Thymus (tissue), 11 donors: Measurements from ENCODE around the gene KCTD6. TPM values are rescaled to one million over a fixed set of nuclear protein-coding genes. Genes with fewer than 3 reads are reported as not detected.

Experiments used
- DNase-seq, 9 donors: peaks; one replicate each; pipeline ENCODE4 v3.0.0-alpha.2; 2013; ENCODE audit warnings: low spot score in 9 of 9, low read depth in 6 of 9, missing footprints in 1 of 9
- H3K27ac ChIP-seq, 2 donors: one replicate each; pipeline ENCODE4 v1.5.1; 2013; ENCODE audit warnings: control low read depth in 1 of 2, low read depth in 1 of 2, low read length in 1 of 2, mild to moderate bottlenecking in 1 of 2, moderate library complexity in 1 of 2
- H3K27me3 ChIP-seq, 2 donors: one replicate each; pipeline ENCODE4 v1.5.1; 2013; ENCODE audit warnings: low read length in 1 of 2; ENCODE audit not compliant: control insufficient read depth in 2 of 2, insufficient read depth in 1 of 2
- H3K36me3 ChIP-seq, 2 donors: one replicate each; pipeline ENCODE4 v1.5.1; 2013; ENCODE audit warnings: low read length in 1 of 2, mild to moderate bottlenecking in 1 of 2, moderate library complexity in 1 of 2; ENCODE audit not compliant: control insufficient read depth in 2 of 2, insufficient read depth in 2 of 2
- H3K4me1 ChIP-seq, 2 donors: one replicate each; pipeline ENCODE4 v1.5.1; 2013; ENCODE audit warnings: low read length in 2 of 2; ENCODE audit not compliant: control insufficient read depth in 2 of 2, insufficient read depth in 2 of 2
- H3K4me3 ChIP-seq, 2 donors: one replicate each; pipeline ENCODE4 v1.5.1; 2013; ENCODE audit warnings: low read length in 2 of 2, control low read depth in 1 of 2, mild to moderate bottlenecking in 1 of 2
- H3K9me3 ChIP-seq, 2 donors: one replicate each; pipeline ENCODE4 v1.5.1; 2013; ENCODE audit warnings: low read length in 1 of 2, mild to moderate bottlenecking in 1 of 2; ENCODE audit not compliant: control insufficient read depth in 2 of 2, insufficient read depth in 1 of 2
- WGBS: extraction: QIAGEN DNeasy Blood & Tissue Kit; methylation state at CpG from one replicate; pipeline ENCODE4 v1.1.7; 2013; 5-methylcytosine and 5-hydroxymethylcytosine counted together
- polyA plus RNA-seq: library from polyadenylated mRNA; stranded (reverse); fragments of 200-250 nt; gene quantifications from one replicate; pipeline ENCODE4 v1.2.3, GENCODE V29; 2013
- total RNA-seq: library from RNA; stranded (reverse); fragments of 120-200 nt; gene quantifications from one replicate; pipeline ENCODE4 v1.2.4, GENCODE V29; 2013
- donor health status: healthy.

KCTD6 gene
- total and polyA plus RNA-seq, 2 donors, result 8.6 to 27.7 TPM

- WGBS, result 97% methylated on average over 4 of the region's 4 CpGs
- DNase-seq, result no peak
Observed at GRCh38 chr3:58469096-58469495, 22.8 kb upstream of the KCTD6 start.

GRCh38 chr3:58470363-58471024 is 21.4 kb upstream of the KCTD6 start:
- WGBS, result 97% methylated on average over 12 of the region's 12 CpGs
- no peak for DNase-seq
- Histone ChIP-seq H3K4me1 (peaks cover 0 to 14% of the 10 kb centered on the region in 2 donors), H3K27me3 (no peaks in the 10 kb centered on the region), H3K27ac (peak overlapping the region; percentile 24 to 69), H3K4me3 (no peak overlapping the region), H3K36me3 (no peaks in the 10 kb centered on the region), H3K9me3 (no peaks in the 10 kb centered on the region)

More at GRCh38 chr3:58469096-58469495, 22.8 kb upstream of the KCTD6 start:
- peaks cover 0 to 14% of the 10 kb centered on the region in 2 donors for H3K4me1 ChIP-seq
- H3K4me3 ChIP-seq, result no peak overlapping the region
- H3K27me3 ChIP-seq, result no peaks in the 10 kb centered on the region
- H3K36me3 ChIP-seq, result no peaks in the 10 kb centered on the region
- H3K27ac ChIP-seq, result no peak overlapping the region
- H3K9me3 ChIP-seq, result no peaks in the 10 kb centered on the region

- H3K4me3 ChIP-seq, result no peak overlapping the region
Observed at GRCh38 chr3:58471025-58471887, 20.6 kb upstream of the KCTD6 start.

GRCh38 chr3:58473275-58473674 is 18.6 kb upstream of the KCTD6 start:
- WGBS, result 97% methylated on average over 1 of the region's 1 CpG

More at GRCh38 chr3:58471025-58471887, 20.6 kb upstream of the KCTD6 start:
- Histone ChIP-seq H3K27me3 (no peaks in the 10 kb centered on the region), H3K36me3 (no peaks in the 10 kb centered on the region), H3K4me1 (peaks cover 0 to 14% of the 10 kb centered on the region in 2 donors), H3K9me3 (no peaks in the 10 kb centered on the region), H3K27ac (peak overlapping the region; percentile 63 to 69)
- peak in 1 of 9 donors; percentile 35 for DNase-seq
- WGBS, result 74% methylated on average over 10 of the region's 10 CpGs

GRCh38 chr3:58474348-58474911 is 17.5 kb upstream of the KCTD6 start:
- WGBS, result 100% methylated on average over 1 of the region's 1 CpG

More at GRCh38 chr3:58473275-58473674, 18.6 kb upstream of the KCTD6 start:
- no peaks in the 10 kb centered on the region for H3K9me3 ChIP-seq
- no peak overlapping the region for H3K4me3 ChIP-seq
- no peaks in the 10 kb centered on the region for H3K36me3 ChIP-seq
- no peak overlapping the region for H3K27ac ChIP-seq
- peaks cover 0 to 14% of the 10 kb centered on the region in 2 donors for H3K4me1 ChIP-seq
- H3K27me3 ChIP-seq, result no peaks in the 10 kb centered on the region
- DNase-seq, result no peak

GRCh38 chr3:58474967-58475578 is 16.8 kb upstream of the KCTD6 start:
- Histone ChIP-seq H3K27ac (no peak overlapping the region), H3K4me1 (peaks cover 0 to 14% of the 10 kb centered on the region in 2 donors), H3K4me3 (no peak overlapping the region), H3K9me3 (no peaks in the 10 kb centered on the region), H3K27me3 (no peaks in the 10 kb centered on the region), H3K36me3 (no peaks in the 10 kb centered on the region)
- no peak for DNase-seq
- WGBS, result 93% methylated on average over 3 of the region's 3 CpGs

More at GRCh38 chr3:58474348-58474911, 17.5 kb upstream of the KCTD6 start:
- Histone ChIP-seq H3K9me3 (no peaks in the 10 kb centered on the region), H3K27me3 (no peaks in the 10 kb centered on the region), H3K36me3 (no peaks in the 10 kb centered on the region), H3K4me1 (peaks cover 0 to 14% of the 10 kb centered on the region in 2 donors), H3K4me3 (no peak overlapping the region), H3K27ac (no peak overlapping the region)
- DNase-seq, result no peak

- Histone ChIP-seq H3K36me3 (no peaks in the 10 kb centered on the region), H3K27me3 (no peaks in the 10 kb centered on the region), H3K27ac (no peak overlapping the region), H3K4me3 (no peak overlapping the region), H3K9me3 (no peaks in the 10 kb centered on the region), H3K4me1 (no peaks in the 10 kb centered on the region)
- no peak for DNase-seq
- WGBS, result 97% methylated on average over 2 of the region's 2 CpGs
Observed at GRCh38 chr3:58478781-58479180, 13.1 kb upstream of the KCTD6 start.

- H3K4me3 ChIP-seq, result no peak overlapping the region
- H3K4me1 ChIP-seq, result no peaks in the 10 kb centered on the region
- H3K9me3 ChIP-seq, result no peaks in the 10 kb centered on the region
- no peaks in the 10 kb centered on the region for H3K36me3 ChIP-seq
- no peak overlapping the region for H3K27ac ChIP-seq
- 98% methylated on average over 2 of the region's 2 CpGs for WGBS
- H3K27me3 ChIP-seq, result no peaks in the 10 kb centered on the region
- no peak for DNase-seq
Observed at GRCh38 chr3:58480309-58480708, 11.6 kb upstream of the KCTD6 start.
